OCI-LY3 (cell line): ENCODE results near the gene HMCN1.
A peak's percentile ranks its signal among the peaks of the same experiment; 100 is the strongest.

ENCODE experiments used
- H2AFZ ChIP-seq: fragments of 200-600, 300-600 bp; shearing (Covaris generic); 2 replicates; pipeline ENCODE4 v1.6.0; 2014; ENCODE audit warnings: antibody characterized with exemption, low read depth, low read length
- H3K27ac ChIP-seq: fragments of 200-600, 300-600 bp; sonication (generic); 2 replicates; pipeline ENCODE4 v1.5.1; 2014; ENCODE audit warnings: mild to moderate bottlenecking, low read length, moderate library complexity, mixed read lengths
- H3K27me3 ChIP-seq: fragments of 200-600, 300-600 bp; sonication (generic); 2 replicates; pipeline ENCODE4 v1.6.1; 2014; ENCODE audit warnings: low read depth, low read length, mixed read lengths
- H3K36me3 ChIP-seq: fragments of 200-600, 300-600 bp; sonication (generic); replicated peaks from 2 replicates; pipeline ENCODE3; 2014; ENCODE audit warnings: low read depth, low read length, mixed read lengths
- H3K4me1 ChIP-seq: fragments of 300-600, 200-600 bp; sonication (generic); 2 replicates; pipeline ENCODE4 v1.6.1; 2014; ENCODE audit warnings: low read length, mixed read lengths
- H3K4me2 ChIP-seq: fragments of 200-600, 300-600 bp; sonication (generic); 2 replicates; pipeline ENCODE4 v1.6.1; 2014; ENCODE audit warnings: low read length, mixed read lengths
- H3K4me3 ChIP-seq: fragments of 300-600, 200-600 bp; sonication (generic); 2 replicates; pipeline ENCODE4 v1.5.1; 2014; ENCODE audit warnings: antibody characterized with exemption, mild to moderate bottlenecking, low read length, moderate library complexity
- H3K79me2 ChIP-seq: fragments of 300-600, 200-600 bp; shearing (Covaris generic); 2 replicates; pipeline ENCODE4 v1.6.1; 2014; ENCODE audit warnings: mild to moderate bottlenecking, low read length, mixed read lengths
- H3K9ac ChIP-seq: fragments of 300-600, 200-600 bp; shearing (Covaris generic); 2 replicates; pipeline ENCODE4 v1.6.0; 2014; ENCODE audit warnings: mild to moderate bottlenecking, low read length, moderate library complexity
- H3K9me3 ChIP-seq: fragments of 200-600, 300-600 bp; shearing (Covaris generic); 2 replicates; pipeline ENCODE4 v1.6.1; 2014; ENCODE audit warnings: low read length, mixed read lengths; ENCODE audit not compliant: insufficient read depth
- H4K20me1 ChIP-seq: fragments of 200-600, 300-600 bp; sonication (generic); 2 replicates; pipeline ENCODE4 v1.6.1; 2016; ENCODE audit warnings: low read length, mixed read lengths; ENCODE audit not compliant: insufficient read depth
- CTCF ChIP-seq: fragments of 200-600, 300-600 bp; sonication (generic); IDR thresholded peaks from 2 replicates; pipeline ENCODE4 v1.5.1; 2014; ENCODE audit warnings: antibody characterized with exemption, low read length, low read depth
- EZH2phosphoT487 ChIP-seq: fragments of 200-600 bp; shearing (Covaris generic); IDR thresholded peaks from 2 replicates; pipeline ENCODE4 v1.6.1; 2018; ENCODE audit warnings: antibody characterized with exemption, mixed run types, low read depth

HMCN1 gene

GRCh38 chr1:185733818-185734735 lies at the start of gene HMCN1:
HMCN1 (plus strand) TSS chr1:185734391; CDS start chr1:185734780, 389 bp downstream.
- H3K4me2 ChIP-seq: peak within 1 kb of the TSS; percentile 76
- H3K27ac ChIP-seq: no peak within 1 kb of the TSS
- H3K9ac ChIP-seq: peak within 1 kb of the TSS; percentile 41
- peaks cover 9% of the 10 kb centered on the region for H3K27me3 ChIP-seq
- no peaks in the 10 kb centered on the region for H3K79me2 ChIP-seq
- H2AFZ ChIP-seq: peak within 1 kb of the TSS; percentile 58
- H3K9me3 ChIP-seq: no peaks in the 10 kb centered on the region
- TF ChIP-seq EZH2phosphoT487 (no peak), CTCF (peak; percentile 48)
- no peaks in the 10 kb centered on the region for H3K36me3 ChIP-seq
- H3K4me1 ChIP-seq: peaks cover 15% of the 10 kb centered on the region
- H4K20me1 ChIP-seq: no peaks in the 10 kb centered on the region
- H3K4me3 ChIP-seq: peak within 1 kb of the TSS; percentile 81

- no peak overlapping the region for H3K27ac ChIP-seq
- H2AFZ ChIP-seq: no peak overlapping the region
- no peaks in the 10 kb centered on the region for H3K79me2 ChIP-seq
- no peaks in the 10 kb centered on the region for H3K27me3 ChIP-seq
- no peaks in the 10 kb centered on the region for H3K9me3 ChIP-seq
- H3K9ac ChIP-seq: no peak overlapping the region
- H3K4me2 ChIP-seq: no peak overlapping the region
- H3K4me3 ChIP-seq: no peak overlapping the region
- no peaks in the 10 kb centered on the region for H3K36me3 ChIP-seq
- H4K20me1 ChIP-seq: no peaks in the 10 kb centered on the region
- peaks cover 4% of the 10 kb centered on the region; the same call in 1 of the 2 replicates for H3K4me1 ChIP-seq
- TF ChIP-seq EZH2phosphoT487 (no peak), CTCF (no peak)
Measured at GRCh38 chr1:185686821-185687778, 47.1 kb upstream of the HMCN1 start.

GRCh38 chr1:185690527-185690926 lies 43.7 kb upstream of the HMCN1 start:
- H3K4me2 ChIP-seq: no peak overlapping the region
- no peaks in the 10 kb centered on the region for H4K20me1 ChIP-seq
- no peak overlapping the region for H3K4me3 ChIP-seq
- no peak for TF ChIP-seq EZH2phosphoT487
- TF ChIP-seq CTCF: no peak
- no peak overlapping the region for H2AFZ ChIP-seq
- no peaks in the 10 kb centered on the region for H3K27me3 ChIP-seq
- no peak overlapping the region for H3K27ac ChIP-seq
- H3K9ac ChIP-seq: no peak overlapping the region
- H3K4me1 ChIP-seq: peaks cover 25% of the 10 kb centered on the region
- H3K9me3 ChIP-seq: no peaks in the 10 kb centered on the region
- no peaks in the 10 kb centered on the region for H3K79me2 ChIP-seq
- no peaks in the 10 kb centered on the region for H3K36me3 ChIP-seq

GRCh38 chr1:185693654-185694053 lies 40.5 kb upstream of the HMCN1 start:
- Histone ChIP-seq H3K4me3 (peak overlapping the region; percentile 72), H3K36me3 (no peaks in the 10 kb centered on the region), H3K9me3 (no peaks in the 10 kb centered on the region), H4K20me1 (no peaks in the 10 kb centered on the region), H3K4me1 (peaks cover 25% of the 10 kb centered on the region), H2AFZ (peak overlapping the region; percentile 70), H3K27me3 (no peaks in the 10 kb centered on the region), H3K27ac (peak overlapping the region; percentile 83), H3K9ac (peak overlapping the region; percentile 72), H3K4me2 (peak overlapping the region; percentile 88), H3K79me2 (no peaks in the 10 kb centered on the region)
- TF ChIP-seq CTCF: no peak
- no peak for TF ChIP-seq EZH2phosphoT487
